NB4 (cell line): Measurements from ENCODE around the gene OSBP2.

Experiments
- DNase-seq: peaks from one replicate; pipeline ENCODE4 v3.0.0; 2010; ENCODE audit warnings: low read depth
- H3K4me3 ChIP-seq: one replicate; pipeline ENCODE4 v1.5.1; 2011; ENCODE audit warnings: mild to moderate bottlenecking, low read depth, low read length, moderate library complexity
- MYC ChIP-seq: IDR thresholded peaks from 2 replicates; pipeline ENCODE4 v1.6.1; 2011; ENCODE audit warnings: low read depth, low read length
- POLR2A ChIP-seq: IDR thresholded peaks from 2 replicates; pipeline ENCODE4 v1.6.1; 2011; ENCODE audit warnings: mild to moderate bottlenecking; ENCODE audit not compliant: insufficient read length; ENCODE audit errors: extremely low read depth
- TF ChIP-seq, protein P1 (sequence below): IDR thresholded peaks from 2 replicates; pipeline ENCODE4 v1.6.1; 2011; ENCODE audit warnings: low read depth, low read length
- TF ChIP-seq, protein P2 (sequence below): IDR thresholded peaks from one replicate; pipeline ENCODE4 v1.5.1; 2012; ENCODE audit warnings: low read depth, low read length

The OSBP2 gene

DNA sequence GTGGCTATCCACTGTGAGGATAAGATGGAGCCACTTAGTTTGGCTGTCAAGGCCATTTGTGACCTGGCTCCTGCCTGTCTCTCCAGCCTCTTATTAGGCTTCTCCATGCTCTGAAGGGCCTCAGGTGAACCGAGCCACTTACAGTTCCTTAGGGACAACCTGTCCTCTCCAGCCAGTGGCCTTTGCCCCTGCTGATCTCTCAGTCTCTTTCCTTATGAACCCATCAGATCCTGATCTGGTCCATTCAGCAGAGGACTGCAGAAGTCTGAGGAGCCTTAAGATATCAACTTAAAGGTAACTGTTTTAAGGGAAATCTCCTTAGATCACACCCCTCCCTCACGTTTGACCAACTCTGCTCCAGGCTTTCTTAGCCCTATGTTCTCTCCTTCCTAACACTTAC lies 29.4 kb upstream of the OSBP2 start:
- TF ChIP-seq, protein P1, sequence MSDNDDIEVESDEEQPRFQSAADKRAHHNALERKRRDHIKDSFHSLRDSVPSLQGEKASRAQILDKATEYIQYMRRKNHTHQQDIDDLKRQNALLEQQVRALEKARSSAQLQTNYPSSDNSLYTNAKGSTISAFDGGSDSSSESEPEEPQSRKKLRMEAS = no peak
- no peak for TF ChIP-seq POLR2A
- no peak for TF ChIP-seq MYC
- TF ChIP-seq, protein P2, sequence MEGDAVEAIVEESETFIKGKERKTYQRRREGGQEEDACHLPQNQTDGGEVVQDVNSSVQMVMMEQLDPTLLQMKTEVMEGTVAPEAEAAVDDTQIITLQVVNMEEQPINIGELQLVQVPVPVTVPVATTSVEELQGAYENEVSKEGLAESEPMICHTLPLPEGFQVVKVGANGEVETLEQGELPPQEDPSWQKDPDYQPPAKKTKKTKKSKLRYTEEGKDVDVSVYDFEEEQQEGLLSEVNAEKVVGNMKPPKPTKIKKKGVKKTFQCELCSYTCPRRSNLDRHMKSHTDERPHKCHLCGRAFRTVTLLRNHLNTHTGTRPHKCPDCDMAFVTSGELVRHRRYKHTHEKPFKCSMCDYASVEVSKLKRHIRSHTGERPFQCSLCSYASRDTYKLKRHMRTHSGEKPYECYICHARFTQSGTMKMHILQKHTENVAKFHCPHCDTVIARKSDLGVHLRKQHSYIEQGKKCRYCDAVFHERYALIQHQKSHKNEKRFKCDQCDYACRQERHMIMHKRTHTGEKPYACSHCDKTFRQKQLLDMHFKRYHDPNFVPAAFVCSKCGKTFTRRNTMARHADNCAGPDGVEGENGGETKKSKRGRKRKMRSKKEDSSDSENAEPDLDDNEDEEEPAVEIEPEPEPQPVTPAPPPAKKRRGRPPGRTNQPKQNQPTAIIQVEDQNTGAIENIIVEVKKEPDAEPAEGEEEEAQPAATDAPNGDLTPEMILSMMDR = no peak
- DNase-seq = no peak
- H3K4me3 ChIP-seq = no peak overlapping the region

DNA sequence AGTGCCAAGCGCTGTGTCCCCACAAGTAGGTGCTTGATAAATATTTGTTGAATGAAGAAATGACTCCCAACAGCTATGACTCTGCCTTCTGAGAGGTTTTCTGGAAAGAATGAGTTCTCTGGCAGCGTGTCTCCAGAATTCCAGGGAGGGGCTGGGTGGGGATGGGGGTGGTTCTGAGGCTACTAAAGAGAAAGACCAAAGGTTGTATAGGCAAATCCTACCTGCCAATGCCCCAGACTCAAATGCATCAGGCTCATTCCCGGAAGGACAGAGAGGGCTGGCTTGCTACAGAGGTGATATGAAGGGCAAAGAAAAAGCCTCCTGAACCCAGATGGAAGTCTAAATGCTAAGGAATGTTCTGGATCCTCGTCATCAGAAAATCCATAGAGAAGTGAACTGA lies 28.9 kb upstream of the OSBP2 start:
- H3K4me3 ChIP-seq = no peak overlapping the region
- TF ChIP-seq, protein P2 = no peak
- TF ChIP-seq, protein P1 = no peak
- no peak for TF ChIP-seq MYC
- no peak for TF ChIP-seq POLR2A
- no peak for DNase-seq

- DNase-seq = peak; percentile 11
- TF ChIP-seq, protein P2 = no peak
- TF ChIP-seq POLR2A = no peak
- TF ChIP-seq MYC = no peak
- TF ChIP-seq, protein P1 = no peak
- peak overlapping the region; percentile 66 for H3K4me3 ChIP-seq
Measured at GRCh38 chr22:30667107-30667493, 27.6 kb upstream of the OSBP2 start.

GRCh38 chr22:30667494-30668385 lies 26.9 kb upstream of the OSBP2 start, which contains the start of gene DUSP18:
Gene DUSP18, minus strand, starts transcription at chr22:30667875. Its CDS starts 3,872 bp downstream, at chr22:30664003.
- TF ChIP-seq POLR2A (peak; percentile 41), MYC (no peak)
- TF ChIP-seq, protein P1 = peak; percentile 61; the same call in 1 of the 2 replicates
- TF ChIP-seq, protein P2 = peak; percentile 15
- peak; percentile 89 for DNase-seq
- peak within 1 kb of the TSS; percentile 66 for H3K4me3 ChIP-seq

DNA sequence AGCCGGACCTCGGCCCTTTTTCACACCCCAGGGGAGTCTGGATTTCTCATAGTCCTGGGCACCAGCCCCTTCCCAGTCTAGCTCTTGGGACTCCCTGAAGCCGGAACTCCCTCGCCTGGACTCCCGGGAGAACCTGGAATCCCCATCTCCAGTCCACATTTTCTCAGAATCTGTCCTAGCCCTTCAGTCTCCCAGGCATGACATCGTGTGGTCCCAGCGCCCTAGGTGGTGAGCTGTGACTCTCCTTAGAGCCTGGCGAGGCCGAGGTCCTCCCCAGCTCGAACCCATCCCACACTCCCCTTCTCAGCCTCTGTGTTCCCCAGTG lies 26.3 kb upstream of the OSBP2 start:
- no peak for DNase-seq
- TF ChIP-seq MYC (no peak), POLR2A (no peak)
- TF ChIP-seq, protein P2 = no peak
- TF ChIP-seq, protein P1 = no peak

More for the DNA sequence above, 26.3 kb upstream of the OSBP2 start:
- peak overlapping the region; percentile 66 for H3K4me3 ChIP-seq
